Mucosa of rectum (tissue), 2 donors: ENCODE data around the gene NPPB.
"Not testable (repeated sequence)": the region's sequence is repeated elsewhere in the genome, so short reads cannot be mapped to it uniquely, and the experiment has no call there.

Experiments
- H3K27ac ChIP-seq, 2 donors: one replicate each; pipeline ENCODE4 v1.7.0; 2013; ENCODE audit warnings: inconsistent platforms in 2 of 2, low read depth in 2 of 2, low read length in 2 of 2
- H3K27me3 ChIP-seq, 2 donors: one replicate each; pipeline ENCODE4 v1.7.0; 2013; ENCODE audit warnings: low read length in 2 of 2; ENCODE audit not compliant: control insufficient read depth in 2 of 2, insufficient read depth in 2 of 2
- H3K36me3 ChIP-seq, 2 donors: one replicate each; pipeline ENCODE4 v1.7.0; 2013; ENCODE audit warnings: low read length in 2 of 2; ENCODE audit not compliant: control insufficient read depth in 2 of 2, insufficient read depth in 2 of 2
- H3K4me1 ChIP-seq, 2 donors: one replicate each; pipeline ENCODE4 v1.7.0; 2013; ENCODE audit warnings: low read length in 2 of 2, mild to moderate bottlenecking in 1 of 2; ENCODE audit not compliant: control insufficient read depth in 2 of 2, insufficient read depth in 2 of 2
- H3K4me3 ChIP-seq, 2 donors: one replicate each; pipeline ENCODE4 v1.7.0; 2013; ENCODE audit warnings: low read length in 2 of 2
- H3K9ac ChIP-seq, 2 donors: one replicate each; pipeline ENCODE4 v1.7.0; 2013; ENCODE audit warnings: low read length in 2 of 2, low read depth in 1 of 2, mild to moderate bottlenecking in 1 of 2
- H3K9me3 ChIP-seq, 2 donors: one replicate each; pipeline ENCODE4 v1.7.0; 2013; ENCODE audit warnings: low read length in 2 of 2; ENCODE audit not compliant: control insufficient read depth in 2 of 2
- donor health status: healthy.
- donor health status: Normal muscosa, but diverticular disease.

The NPPB gene

DNA sequence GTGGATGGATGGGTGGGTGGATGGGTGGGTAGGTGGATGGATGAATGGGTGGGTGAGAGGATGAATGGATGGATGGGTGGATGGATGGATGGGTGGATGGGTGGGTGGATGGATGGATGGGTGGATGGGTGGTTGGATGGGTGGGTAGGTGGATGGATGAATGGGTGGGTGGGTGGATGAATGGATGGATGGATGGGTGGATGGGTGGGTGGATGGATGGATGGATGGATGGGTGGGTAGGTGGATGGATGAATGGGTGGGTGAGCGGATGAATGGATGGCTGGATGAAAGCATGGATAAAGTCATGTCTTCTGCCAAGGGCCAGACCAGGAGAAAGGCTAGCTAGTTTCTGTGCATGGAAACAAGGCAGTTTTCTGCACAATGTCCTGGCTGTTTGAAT is 35.8 kb upstream of the NPPB start:
- H3K9me3 ChIP-seq, H3K4me3 ChIP-seq, H3K4me1 ChIP-seq, H3K36me3 ChIP-seq, H3K27ac ChIP-seq, H3K9ac ChIP-seq: not testable (repeated sequence)
- peaks cover 7 to 14% of the 10 kb centered on the region in 2 donors for H3K27me3 ChIP-seq

- Histone ChIP-seq H3K9ac (no peak overlapping the region), H3K27me3 (peaks cover 3 to 8% of the 10 kb centered on the region in 2 donors), H3K4me3 (no peak overlapping the region), H3K9me3 (no peaks in the 10 kb centered on the region), H3K36me3 (no peaks in the 10 kb centered on the region), H3K27ac (no peak overlapping the region), H3K4me1 (no peaks in the 10 kb centered on the region)
Measured at GRCh38 chr1:11893907-11894251, 35.1 kb upstream of the NPPB start.

DNA sequence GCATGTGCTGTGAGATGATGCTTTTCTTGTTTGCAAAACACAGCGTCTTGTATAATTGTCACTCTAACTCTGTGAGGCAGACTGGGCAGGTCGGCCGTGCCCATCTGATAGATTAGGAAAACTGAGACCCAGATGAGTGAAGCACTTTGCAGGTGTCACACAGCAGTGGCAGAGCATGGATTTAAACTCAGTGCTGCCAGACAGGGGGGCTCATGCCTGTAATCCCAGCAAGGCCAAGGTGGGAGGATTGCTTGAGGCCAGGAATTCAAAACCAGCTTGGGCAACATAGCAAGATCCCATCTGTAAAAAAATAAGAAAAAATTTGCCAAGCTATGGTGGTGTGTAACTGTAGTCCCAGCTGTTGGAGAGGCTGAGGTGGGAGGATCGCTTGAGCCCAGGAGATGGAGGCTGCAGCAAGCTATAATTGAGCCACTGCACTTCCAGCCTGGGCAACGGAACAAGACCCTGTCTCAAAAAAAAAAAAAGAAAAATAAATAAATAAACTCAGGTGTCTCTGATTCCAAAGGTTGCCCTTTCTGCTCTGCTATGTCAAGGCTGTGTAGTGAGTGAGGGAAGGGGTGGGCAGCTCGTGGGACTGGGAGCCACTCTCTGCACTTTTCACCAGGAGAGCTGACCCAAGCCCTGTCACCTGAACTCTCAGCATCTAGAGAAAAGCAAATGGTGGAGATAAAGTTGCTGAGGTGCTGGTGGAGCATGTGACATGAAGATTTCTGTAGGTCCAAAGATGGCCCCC is 32.9 kb upstream of the NPPB start:
- H3K36me3 ChIP-seq: no peaks in the 10 kb centered on the region
- no peak overlapping the region for H3K27ac ChIP-seq
- H3K4me3 ChIP-seq: no peak overlapping the region
- H3K9ac ChIP-seq: no peak overlapping the region
- H3K9me3 ChIP-seq: no peaks in the 10 kb centered on the region
- H3K27me3 ChIP-seq: peaks cover 2 to 3% of the 10 kb centered on the region in 2 donors
- no peaks in the 10 kb centered on the region for H3K4me1 ChIP-seq

DNA sequence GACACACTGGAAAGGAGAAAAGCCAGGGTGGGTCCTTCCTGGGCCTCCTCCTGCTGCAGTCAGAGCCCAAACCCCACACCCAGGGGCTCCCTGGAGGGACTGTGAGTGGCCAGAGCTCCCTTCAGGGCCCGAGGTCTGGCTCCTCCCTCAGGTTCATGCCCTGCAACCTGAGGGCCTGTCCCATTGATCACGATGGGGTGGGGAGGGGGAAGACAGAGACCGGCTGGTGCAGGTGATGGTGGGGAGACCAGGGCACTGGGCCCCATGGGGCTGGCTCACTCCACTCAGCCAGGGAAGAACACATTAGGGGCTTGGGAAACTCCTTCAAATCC is 30.1 kb upstream of the NPPB start:
- peaks cover 0 to 2% of the 10 kb centered on the region in 2 donors for H3K27me3 ChIP-seq
- H3K4me3 ChIP-seq: no peak overlapping the region
- no peaks in the 10 kb centered on the region for H3K9me3 ChIP-seq
- H3K36me3 ChIP-seq: no peaks in the 10 kb centered on the region
- H3K4me1 ChIP-seq: no peaks in the 10 kb centered on the region
- no peak overlapping the region for H3K9ac ChIP-seq
- H3K27ac ChIP-seq: no peak overlapping the region

DNA sequence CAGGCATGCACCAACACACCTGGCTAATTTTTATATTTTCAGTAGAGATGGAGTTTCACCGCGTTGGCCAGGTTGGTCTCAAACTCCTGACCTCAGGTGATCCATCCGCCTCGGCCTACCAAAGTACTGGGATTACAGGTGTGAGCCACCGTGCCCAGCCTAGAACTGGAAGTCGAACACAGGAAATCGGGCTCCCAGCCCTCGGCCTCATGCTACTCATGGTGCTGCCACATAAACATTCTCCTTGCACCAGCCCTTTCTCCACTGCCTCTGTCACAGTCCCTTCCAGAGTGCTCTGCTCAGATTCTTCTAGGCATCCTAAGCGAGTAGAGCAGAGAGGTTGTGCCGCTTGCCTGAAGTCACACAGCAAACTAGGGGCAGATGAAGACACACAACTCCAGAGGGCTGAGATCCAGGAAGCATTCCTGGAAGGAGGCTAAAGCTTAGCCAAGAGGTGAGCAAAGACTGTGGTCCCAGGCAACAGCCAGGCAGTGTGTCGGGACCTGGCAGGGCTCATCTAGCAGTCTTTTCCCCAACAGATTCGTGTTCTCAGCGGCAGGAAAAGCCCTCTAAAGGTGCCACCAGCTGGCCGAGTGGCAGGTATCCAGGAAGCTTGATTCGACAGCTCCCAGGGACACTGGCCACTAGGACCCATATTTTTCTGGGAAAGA is 29.6 kb upstream of the NPPB start:
- H3K27ac ChIP-seq: no peak overlapping the region
- no peaks in the 10 kb centered on the region for H3K9me3 ChIP-seq
- H3K4me1 ChIP-seq: no peaks in the 10 kb centered on the region

GRCh38 chr1:11887666-11888007 is 28.9 kb upstream of the NPPB start:
- H3K27ac ChIP-seq: no peak overlapping the region
- no peaks in the 10 kb centered on the region for H3K4me1 ChIP-seq
- H3K9ac ChIP-seq: no peak overlapping the region
- no peaks in the 10 kb centered on the region for H3K36me3 ChIP-seq
- H3K9me3 ChIP-seq: no peaks in the 10 kb centered on the region
- peaks cover 0 to 2% of the 10 kb centered on the region in 2 donors for H3K27me3 ChIP-seq
- no peak overlapping the region for H3K4me3 ChIP-seq

More for the DNA sequence above, 29.6 kb upstream of the NPPB start:
- H3K9ac ChIP-seq: no peak overlapping the region
- H3K36me3 ChIP-seq: no peaks in the 10 kb centered on the region
- peaks cover 0 to 2% of the 10 kb centered on the region in 2 donors for H3K27me3 ChIP-seq
- no peak overlapping the region for H3K4me3 ChIP-seq

GRCh38 chr1:11886986-11887665 is 28.4 kb upstream of the NPPB start:
- no peak overlapping the region for H3K9ac ChIP-seq
- H3K4me1 ChIP-seq: no peaks in the 10 kb centered on the region
- no peaks in the 10 kb centered on the region for H3K9me3 ChIP-seq
- H3K4me3 ChIP-seq: no peak overlapping the region
- H3K27me3 ChIP-seq: peaks cover 0 to 2% of the 10 kb centered on the region in 2 donors
- H3K27ac ChIP-seq: no peak overlapping the region
- H3K36me3 ChIP-seq: no peaks in the 10 kb centered on the region

GRCh38 chr1:11885916-11886315 is 27.2 kb upstream of the NPPB start:
- Histone ChIP-seq H3K27ac (no peak overlapping the region), H3K4me3 (no peak overlapping the region), H3K9ac (no peak overlapping the region), H3K36me3 (no peaks in the 10 kb centered on the region), H3K27me3 (no peaks in the 10 kb centered on the region), H3K9me3 (no peaks in the 10 kb centered on the region), H3K4me1 (no peaks in the 10 kb centered on the region)

DNA sequence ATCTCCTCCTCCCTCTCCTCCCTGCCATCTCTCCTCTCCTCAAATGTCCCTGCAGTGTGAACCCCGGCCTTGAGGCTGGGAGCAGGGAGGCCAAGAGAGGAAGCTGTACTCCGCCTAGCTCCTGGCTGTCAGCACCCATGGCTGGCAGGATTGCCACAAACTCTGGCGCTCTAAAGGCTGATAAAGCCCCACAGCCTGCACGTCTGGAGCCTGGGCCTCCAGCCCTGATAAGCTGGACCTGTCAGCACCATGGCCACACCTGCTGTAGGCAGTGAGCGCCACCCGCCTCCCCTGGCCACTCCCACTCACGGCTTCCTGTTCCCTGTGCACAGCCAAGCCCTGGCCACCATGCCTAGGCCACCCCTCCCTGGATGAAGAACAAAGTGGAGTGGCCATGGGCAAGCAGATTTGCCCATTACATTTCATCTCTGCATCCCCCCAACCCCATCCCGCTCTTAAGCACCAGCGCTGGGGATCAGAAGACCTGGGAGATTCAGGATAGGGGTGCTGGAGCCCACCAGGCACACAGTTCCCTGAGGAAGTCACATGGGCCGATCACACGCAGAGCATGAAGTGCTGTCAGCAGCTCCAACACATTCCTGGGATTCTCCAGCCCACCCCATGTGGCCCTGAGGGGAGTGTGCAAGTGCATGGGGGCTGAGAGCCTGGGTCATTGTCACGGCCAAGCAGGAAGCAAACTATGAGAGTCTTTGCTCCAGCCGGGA is 24.2 kb upstream of the NPPB start:
- H3K27me3 ChIP-seq: no peaks in the 10 kb centered on the region
- no peak overlapping the region for H3K4me3 ChIP-seq
- H3K9ac ChIP-seq: no peak overlapping the region
- H3K9me3 ChIP-seq: no peaks in the 10 kb centered on the region
- H3K4me1 ChIP-seq: no peaks in the 10 kb centered on the region
- no peak overlapping the region for H3K27ac ChIP-seq
- no peaks in the 10 kb centered on the region for H3K36me3 ChIP-seq
